Adipocyte (in vitro differentiated cells): ENCODE measurements around the gene ENC1.

Experiments
- DNase-seq: peaks from one replicate; pipeline ENCODE4 v3.0.0-alpha.2; 2015; ENCODE audit warnings: low read depth
- H3K27me3 ChIP-seq: replicated peaks from 2 replicates; pipeline ENCODE4 v1.7.0; 2013; ENCODE audit warnings: mild to moderate bottlenecking, low read length, moderate library complexity; ENCODE audit not compliant: control insufficient read depth, insufficient read depth
- H3K36me3 ChIP-seq: 2 replicates; pipeline ENCODE4 v1.7.0; 2013; ENCODE audit warnings: low read length, mild to moderate bottlenecking, moderate library complexity; ENCODE audit not compliant: control insufficient read depth, insufficient read depth, severe bottlenecking
- H3K4me1 ChIP-seq: 2 replicates; pipeline ENCODE4 v1.7.0; 2013; ENCODE audit warnings: mild to moderate bottlenecking, low read length, moderate library complexity; ENCODE audit not compliant: control insufficient read depth, insufficient read depth
- H3K4me3 ChIP-seq: 2 replicates; pipeline ENCODE4 v1.7.0; 2013; ENCODE audit warnings: mild to moderate bottlenecking, low read length, moderate library complexity
- H3K9ac ChIP-seq: 2 replicates; pipeline ENCODE4 v1.7.0; 2013; ENCODE audit warnings: mild to moderate bottlenecking, low read length, moderate library complexity
- H3K9me3 ChIP-seq: 2 replicates; pipeline ENCODE4 v1.7.0; 2013; ENCODE audit warnings: mild to moderate bottlenecking, low read length, moderate library complexity; ENCODE audit not compliant: control insufficient read depth

Gene ENC1

GRCh38 chr5:74638970-74639806 lies 1.3 kb downstream of the ENC1 start:
- no peaks in the 10 kb centered on the region for H3K27me3 ChIP-seq
- H3K4me1 ChIP-seq: peaks cover 48% of the 10 kb centered on the region
- peak; percentile 62 for DNase-seq
- H3K4me3 ChIP-seq: peak overlapping the region; percentile 88
- H3K36me3 ChIP-seq: peaks cover 19% of the 10 kb centered on the region
- H3K9ac ChIP-seq: peak overlapping the region; percentile 91
- H3K9me3 ChIP-seq: no peaks in the 10 kb centered on the region

- H3K4me1 ChIP-seq: peaks cover 43% of the 10 kb centered on the region
- peak overlapping the region; percentile 91 for H3K9ac ChIP-seq
- no peak for DNase-seq
- no peaks in the 10 kb centered on the region for H3K9me3 ChIP-seq
- H3K36me3 ChIP-seq: peaks cover 23% of the 10 kb centered on the region
- no peaks in the 10 kb centered on the region for H3K27me3 ChIP-seq
- peak overlapping the region; percentile 88 for H3K4me3 ChIP-seq
These were observed 2.0 kb downstream of the ENC1 start for GRCh38 chr5:74638544-74638969.

DNA sequence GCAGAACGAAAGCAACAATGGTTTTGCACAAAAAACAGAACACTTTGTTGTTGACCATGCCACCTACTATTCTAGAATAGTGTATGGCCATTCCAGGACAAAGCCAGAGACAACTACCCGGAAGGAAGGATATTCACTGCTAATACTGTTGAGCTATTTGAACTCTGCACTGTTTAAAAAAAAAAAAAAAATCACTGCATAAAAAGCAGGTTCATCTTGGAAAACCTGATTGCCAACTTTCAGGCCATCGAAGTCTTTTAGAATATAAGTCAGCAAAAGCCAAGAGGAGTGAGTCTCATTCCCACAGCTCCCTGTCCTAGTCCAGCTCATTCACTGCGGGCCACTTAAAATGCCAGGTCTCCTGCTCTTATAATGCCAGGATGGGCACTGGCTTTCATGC lies 4.0 kb downstream of the ENC1 start:
- Histone ChIP-seq H3K27me3 (no peaks in the 10 kb centered on the region), H3K9me3 (no peaks in the 10 kb centered on the region), H3K4me1 (peaks cover 38% of the 10 kb centered on the region), H3K36me3 (peaks cover 43% of the 10 kb centered on the region), H3K4me3 (no peak overlapping the region), H3K9ac (no peak overlapping the region)
- no peak for DNase-seq

GRCh38 chr5:74636149-74636548 lies 4.4 kb downstream of the ENC1 start:
- Histone ChIP-seq H3K9ac (no peak overlapping the region), H3K4me1 (peaks cover 40% of the 10 kb centered on the region), H3K9me3 (no peaks in the 10 kb centered on the region), H3K36me3 (peaks cover 47% of the 10 kb centered on the region), H3K27me3 (no peaks in the 10 kb centered on the region), H3K4me3 (no peak overlapping the region)
- no peak for DNase-seq

- DNase-seq: no peak
- Histone ChIP-seq H3K4me1 (peaks cover 53% of the 10 kb centered on the region), H3K9ac (no peak overlapping the region), H3K4me3 (no peak overlapping the region), H3K9me3 (no peaks in the 10 kb centered on the region), H3K27me3 (no peaks in the 10 kb centered on the region), H3K36me3 (peaks cover 57% of the 10 kb centered on the region)
These were observed 5.8 kb downstream of the ENC1 start for GRCh38 chr5:74634611-74635286.

- no peaks in the 10 kb centered on the region for H3K9me3 ChIP-seq
- H3K9ac ChIP-seq: no peak overlapping the region
- no peak overlapping the region for H3K4me3 ChIP-seq
- H3K27me3 ChIP-seq: no peaks in the 10 kb centered on the region
- peaks cover 47% of the 10 kb centered on the region for H3K4me1 ChIP-seq
- H3K36me3 ChIP-seq: peaks cover 68% of the 10 kb centered on the region
- no peak for DNase-seq
These were observed 6.8 kb downstream of the ENC1 start for GRCh38 chr5:74633695-74634094.

GRCh38 chr5:74632947-74633356 lies 7.6 kb downstream of the ENC1 start:
- H3K4me3 ChIP-seq: no peak overlapping the region
- no peaks in the 10 kb centered on the region for H3K27me3 ChIP-seq
- H3K4me1 ChIP-seq: peaks cover 40% of the 10 kb centered on the region
- H3K9me3 ChIP-seq: no peaks in the 10 kb centered on the region
- H3K36me3 ChIP-seq: peaks cover 75% of the 10 kb centered on the region
- H3K9ac ChIP-seq: no peak overlapping the region
- no peak for DNase-seq

GRCh38 chr5:74631081-74631953 lies 9.2 kb downstream of the ENC1 start:
- Histone ChIP-seq H3K36me3 (peaks cover 86% of the 10 kb centered on the region), H3K27me3 (no peaks in the 10 kb centered on the region), H3K4me1 (peaks cover 32% of the 10 kb centered on the region), H3K9ac (no peak overlapping the region), H3K4me3 (no peak overlapping the region), H3K9me3 (no peaks in the 10 kb centered on the region)
- peak; percentile 25 for DNase-seq

GRCh38 chr5:74630453-74631066 lies 10.0 kb downstream of the ENC1 start:
- H3K36me3 ChIP-seq: peaks cover 80% of the 10 kb centered on the region

GRCh38 chr5:74629326-74629725 lies 11.2 kb downstream of the ENC1 start:
- H3K4me3 ChIP-seq: no peak overlapping the region
- H3K9me3 ChIP-seq: no peaks in the 10 kb centered on the region
- peaks cover 32% of the 10 kb centered on the region for H3K4me1 ChIP-seq
- H3K27me3 ChIP-seq: no peaks in the 10 kb centered on the region
- no peak for DNase-seq
- H3K9ac ChIP-seq: no peak overlapping the region
- H3K36me3 ChIP-seq: peaks cover 67% of the 10 kb centered on the region

More at GRCh38 chr5:74630453-74631066, 10.0 kb downstream of the ENC1 start:
- H3K27me3 ChIP-seq: no peaks in the 10 kb centered on the region
- no peak overlapping the region for H3K4me3 ChIP-seq
- no peaks in the 10 kb centered on the region for H3K9me3 ChIP-seq
- peak; percentile 76 for DNase-seq
- H3K4me1 ChIP-seq: peaks cover 32% of the 10 kb centered on the region
- H3K9ac ChIP-seq: no peak overlapping the region
